GM12878 (cell line): ENCODE data around the gene PTPRN2. TPM values are rescaled to one million over a fixed set of nuclear protein-coding genes. Genes with fewer than 3 reads are reported as not detected.

Source experiments
- ATAC-seq: fragments of 200-7000 bp; cut with Tn5 transposase; 3 replicates; pipeline ENCODE4 v1.9.1; 2020; ENCODE audit warnings: mild to moderate bottlenecking, moderate library complexity
- BruUV-seq: library from RNA; stranded (reverse); fragments of 400-500 nt; replicated peaks from 2 replicates; lab custom pipeline; 2021; lab: Mats Ljungman, UMichigan
- CTCF ChIA-PET: fragments of 300-600 bp; sonication (Branson Sonifier 250); formaldehyde crosslinking; extraction: SDS; loops from one replicate; lab custom pipeline; 2021; ENCODE audit warnings: inconsistent platforms; lab: Yijun Ruan, JAX
- POLR2A ChIA-PET: fragments of 350-600 bp; formaldehyde crosslinking; extraction: SDS; loops from one replicate; lab custom pipeline; 2021; ENCODE audit warnings: inconsistent platforms; lab: Charles Lee
- RAD21 ChIA-PET: fragments of 300-600 bp; sonication (Branson Sonifier 250); formaldehyde crosslinking; loops from one replicate; lab custom pipeline; 2023; ENCODE audit warnings: antibody characterized with exemption; ENCODE audit not compliant: unreplicated experiment; lab: Charles Lee
- SMC1A ChIA-PET: fragments of 300-600 bp; sonication (Branson Sonifier 250); formaldehyde crosslinking; loops from one replicate; lab custom pipeline; 2023; ENCODE audit not compliant: unreplicated experiment, uncharacterized antibody; lab: Charles Lee
- DNase-seq: peaks from one replicate; pipeline ENCODE4 v3.0.0-alpha.2; 2011; ENCODE audit warnings: low read depth, low spot score
- FAIRE-seq: peaks from 3 replicates; lab custom pipeline; 2011; peaks lifted over from hg19 to GRCh38; lab: Jason Lieb, UNC
- H2AFZ ChIP-seq: 2 replicates; pipeline ENCODE4 v1.6.0; 2011; ENCODE audit warnings: low read depth, low read length, control low read depth; ENCODE audit not compliant: control insufficient read depth
- H3K27ac ChIP-seq: 2 replicates; pipeline ENCODE4 v1.5.1; 2011; ENCODE audit warnings: control low read depth; ENCODE audit not compliant: control insufficient read depth, insufficient read depth
- H3K27me3 ChIP-seq, 2 experiments: replicated peaks in 1 of 2; 2 replicates each; pipeline versions ENCODE4 v1.6.0 to v1.6.1; 2011; ENCODE audit warnings: low read length in 1 of 2; ENCODE audit not compliant: control insufficient read depth in 2 of 2, insufficient read depth in 2 of 2
- H3K36me3 ChIP-seq, 2 experiments: 2 replicates each; pipeline ENCODE4 v1.5.1; 2011; ENCODE audit warnings: low read length in 1 of 2; ENCODE audit not compliant: control insufficient read depth in 2 of 2, insufficient read depth in 2 of 2
- H3K4me1 ChIP-seq: 2 replicates; pipeline ENCODE4 v1.6.1; 2011; ENCODE audit warnings: mild to moderate bottlenecking, low read length, moderate library complexity, mixed read lengths; ENCODE audit not compliant: control insufficient read depth, insufficient read depth
- H3K4me2 ChIP-seq: 2 replicates; pipeline ENCODE4 v1.6.0; 2011; ENCODE audit warnings: control low read depth; ENCODE audit not compliant: control insufficient read depth, insufficient read depth
- H3K4me3 ChIP-seq: fragments of 200-600 bp; sonication (generic); 2 replicates; pipeline ENCODE4 v1.5.1; 2016
- H3K79me2 ChIP-seq: 2 replicates; pipeline ENCODE4 v1.6.0; 2011; ENCODE audit warnings: low read length; ENCODE audit not compliant: control insufficient read depth, insufficient read depth
- H3K9ac ChIP-seq: 2 replicates; pipeline ENCODE4 v1.8.0; 2011; ENCODE audit warnings: low read length, control low read depth, mixed read lengths; ENCODE audit not compliant: control insufficient read depth, insufficient read depth
- H3K9me3 ChIP-seq: replicated peaks from 3 replicates; pipeline ENCODE4 v1.5.1; 2011; ENCODE audit warnings: mild to moderate bottlenecking, low read length; ENCODE audit not compliant: control insufficient read depth, insufficient read depth
- H4K20me1 ChIP-seq: 2 replicates; pipeline ENCODE4 v1.6.0; 2011; ENCODE audit not compliant: control insufficient read depth, insufficient read depth
- ATF7 ChIP-seq: fragments of 450-650 bp; IDR thresholded peaks from 2 replicates; pipeline ENCODE4 v1.6.1; 2016; ENCODE audit warnings: low read depth, mild to moderate bottlenecking
- BACH1 ChIP-seq: fragments of 450-650 bp; IDR thresholded peaks from 2 replicates; pipeline ENCODE4 v1.6.1; 2017; ENCODE audit warnings: mild to moderate bottlenecking, borderline replicate concordance
- HDAC2 ChIP-seq: fragments of 200-600 bp; sonication (generic); IDR thresholded peaks from 2 replicates; pipeline ENCODE4 v1.6.1; 2017
- NBN ChIP-seq: fragments of 450-650 bp; IDR thresholded peaks from 2 replicates; pipeline ENCODE4 v1.6.1; 2016
- NFXL1 ChIP-seq: fragments of 450-650 bp; IDR thresholded peaks from 2 replicates; pipeline ENCODE4 v1.6.1; 2017; ENCODE audit warnings: antibody characterized with exemption, mild to moderate bottlenecking, borderline replicate concordance
- NFYA ChIP-seq: IDR thresholded peaks from 2 replicates; pipeline ENCODE4 v1.6.1; 2011; ENCODE audit warnings: low read depth, mild to moderate bottlenecking, low read length, improper control_type of control experiment, borderline replicate concordance
- NRF1 ChIP-seq: conservative IDR thresholded peaks from 2 replicates; pipeline ENCODE4 v1.6.1; 2011; ENCODE audit warnings: mild to moderate bottlenecking, low read depth, low read length, improper control_type of control experiment
- POLR2AphosphoS2 ChIP-seq: IDR thresholded peaks from 2 replicates; pipeline ENCODE4 v1.6.1; 2011; ENCODE audit warnings: low read depth, mild to moderate bottlenecking, low read length, improper control_type of control experiment, moderate library complexity
- SREBF2 ChIP-seq: IDR thresholded peaks from 2 replicates; pipeline ENCODE4 v1.6.1; 2012; ENCODE audit warnings: mild to moderate bottlenecking, low read length
- STAT1 ChIP-seq: fragments of 450-650 bp; conservative IDR thresholded peaks from 2 replicates; pipeline ENCODE4 v1.6.1; 2014; ENCODE audit warnings: antibody characterized with exemption, mild to moderate bottlenecking
- ZNF207 ChIP-seq: fragments of 450-650 bp; IDR thresholded peaks from 2 replicates; pipeline ENCODE4 v1.6.1; 2014; ENCODE audit warnings: antibody characterized with exemption, mild to moderate bottlenecking, borderline replicate concordance
- WGBS: methylation state at CpG from one replicate; pipeline ENCODE4 v1.1.6; 2016; ENCODE audit warnings: low lambda C conversion rate; ENCODE audit not compliant: insufficient replicate concordance, insufficient coverage; ENCODE audit errors: missing lambda C conversion rate; 5-methylcytosine and 5-hydroxymethylcytosine counted together
- in situ Hi-C: fragments of 300-500 bp; cut with MboI; formaldehyde crosslinking; loops from 9 replicates; pipeline ENCODE4 v1.14.3; 2018; ENCODE audit warnings: mixed read lengths
- intact Hi-C: fragments of 100-400 bp; cut with micrococcal nuclease; formaldehyde crosslinking; loops from one replicate; pipeline ENCODE4 v1.14.2; 2022; ENCODE audit not compliant: unreplicated experiment
- polyA plus RNA-seq, 11 experiments: library from polyadenylated mRNA; depleted of rRNA in 4 of 11; unstranded in 6 of 11; stranded (reverse) in 5 of 11; fragments of >200 nt; fragmentation: Nextera tagmentation in 4 of 11; fragmentation: Illumina TruSeq in 1 of 11; extraction: Ambion mirVana in 4 of 11; extraction: Trizol in 1 of 11; gene quantifications; 1 replicate in 1 of 11; 2 replicates in 10 of 11; pipeline versions ENCODE4 v1.2.1 to v1.2.3, GENCODE V29; 2011 to 2016; ENCODE audit warnings: inconsistent platforms in 2 of 11, missing spikeins in 2 of 11, low read depth in 1 of 11
- total RNA-seq, 4 experiments: library from RNA; depleted of rRNA in 3 of 4; stranded (reverse); fragments of >200 nt in 3 of 4; fragmentation: Illumina TruSeq in 1 of 4; extraction: Trizol in 1 of 4; gene quantifications; 2 replicates each; pipeline versions ENCODE4 v1.2.1 to v1.2.3, GENCODE V29; 2013 to 2021
- TF ChIP-seq, protein P1 (sequence below): fragments of 450-650 bp; IDR thresholded peaks from 2 replicates; pipeline ENCODE4 v1.6.1; 2017; ENCODE audit warnings: low read depth, mild to moderate bottlenecking, moderate library complexity
- TF ChIP-seq, protein P2 (sequence below): fragments of 450-650 bp; IDR thresholded peaks from 2 replicates; pipeline ENCODE4 v1.6.1; 2017; ENCODE audit warnings: mild to moderate bottlenecking, moderate library complexity
- TF ChIP-seq, protein P3 (sequence below): IDR thresholded peaks from 2 replicates; pipeline ENCODE4 v1.6.1; 2012; ENCODE audit warnings: low read length, inconsistent platforms

Gene PTPRN2
- total and polyA plus RNA-seq, 10 of the 15 experiments (the other 5 are each of a cell fraction or from before 2014, with no cell fraction given) = 5.4 TPM; not detected in 9

GRCh38 chr7:157644946-157645345, 942.7 kb downstream of the PTPRN2 start:
- no TSS peak for BruUV-seq
- FAIRE-seq = no peak
- CTCF ChIA-PET = no interaction called here

More at GRCh38 chr7:157644946-157645345, 942.7 kb downstream of the PTPRN2 start:
- no peaks in the 10 kb centered on the region for H3K36me3 ChIP-seq
- H3K27ac ChIP-seq = no peak overlapping the region
- no peaks in the 10 kb centered on the region for H3K79me2 ChIP-seq
- ChIA-PET SMC1A (no interaction called here), RAD21 (no interaction called here), POLR2A (no interaction called here)
- WGBS = 31% methylated on average over 12 of the region's 12 CpGs
- no peaks in the 10 kb centered on the region for H4K20me1 ChIP-seq
- H3K9ac ChIP-seq = no peak overlapping the region
- ATAC-seq = no peak
- in situ Hi-C loops (no loop called here), intact Hi-C loops (no loop called here)
- H3K4me3 ChIP-seq = no peak overlapping the region
- H2AFZ ChIP-seq = no peak overlapping the region
- H3K9me3 ChIP-seq = peaks cover 1% of the 10 kb centered on the region; the same call in 2 of the 3 replicates
- no peaks in the 10 kb centered on the region for H3K27me3 ChIP-seq
- H3K4me2 ChIP-seq = no peak overlapping the region
- no peak for DNase-seq
- H3K4me1 ChIP-seq = no peaks in the 10 kb centered on the region
- TF ChIP-seq HDAC2 (no peak), NBN (no peak), NFXL1 (no peak), STAT1 (no peak), NRF1 (no peak), BACH1 (no peak), SREBF2 (no peak), ZNF207 (no peak), POLR2AphosphoS2 (no peak), NFYA (no peak), ATF7 (no peak)
- TF ChIP-seq, protein P1, sequence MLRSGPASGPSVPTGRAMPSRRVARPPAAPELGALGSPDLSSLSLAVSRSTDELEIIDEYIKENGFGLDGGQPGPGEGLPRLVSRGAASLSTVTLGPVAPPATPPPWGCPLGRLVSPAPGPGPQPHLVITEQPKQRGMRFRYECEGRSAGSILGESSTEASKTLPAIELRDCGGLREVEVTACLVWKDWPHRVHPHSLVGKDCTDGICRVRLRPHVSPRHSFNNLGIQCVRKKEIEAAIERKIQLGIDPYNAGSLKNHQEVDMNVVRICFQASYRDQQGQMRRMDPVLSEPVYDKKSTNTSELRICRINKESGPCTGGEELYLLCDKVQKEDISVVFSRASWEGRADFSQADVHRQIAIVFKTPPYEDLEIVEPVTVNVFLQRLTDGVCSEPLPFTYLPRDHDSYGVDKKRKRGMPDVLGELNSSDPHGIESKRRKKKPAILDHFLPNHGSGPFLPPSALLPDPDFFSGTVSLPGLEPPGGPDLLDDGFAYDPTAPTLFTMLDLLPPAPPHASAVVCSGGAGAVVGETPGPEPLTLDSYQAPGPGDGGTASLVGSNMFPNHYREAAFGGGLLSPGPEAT = no peak
- TF ChIP-seq, protein P2, sequence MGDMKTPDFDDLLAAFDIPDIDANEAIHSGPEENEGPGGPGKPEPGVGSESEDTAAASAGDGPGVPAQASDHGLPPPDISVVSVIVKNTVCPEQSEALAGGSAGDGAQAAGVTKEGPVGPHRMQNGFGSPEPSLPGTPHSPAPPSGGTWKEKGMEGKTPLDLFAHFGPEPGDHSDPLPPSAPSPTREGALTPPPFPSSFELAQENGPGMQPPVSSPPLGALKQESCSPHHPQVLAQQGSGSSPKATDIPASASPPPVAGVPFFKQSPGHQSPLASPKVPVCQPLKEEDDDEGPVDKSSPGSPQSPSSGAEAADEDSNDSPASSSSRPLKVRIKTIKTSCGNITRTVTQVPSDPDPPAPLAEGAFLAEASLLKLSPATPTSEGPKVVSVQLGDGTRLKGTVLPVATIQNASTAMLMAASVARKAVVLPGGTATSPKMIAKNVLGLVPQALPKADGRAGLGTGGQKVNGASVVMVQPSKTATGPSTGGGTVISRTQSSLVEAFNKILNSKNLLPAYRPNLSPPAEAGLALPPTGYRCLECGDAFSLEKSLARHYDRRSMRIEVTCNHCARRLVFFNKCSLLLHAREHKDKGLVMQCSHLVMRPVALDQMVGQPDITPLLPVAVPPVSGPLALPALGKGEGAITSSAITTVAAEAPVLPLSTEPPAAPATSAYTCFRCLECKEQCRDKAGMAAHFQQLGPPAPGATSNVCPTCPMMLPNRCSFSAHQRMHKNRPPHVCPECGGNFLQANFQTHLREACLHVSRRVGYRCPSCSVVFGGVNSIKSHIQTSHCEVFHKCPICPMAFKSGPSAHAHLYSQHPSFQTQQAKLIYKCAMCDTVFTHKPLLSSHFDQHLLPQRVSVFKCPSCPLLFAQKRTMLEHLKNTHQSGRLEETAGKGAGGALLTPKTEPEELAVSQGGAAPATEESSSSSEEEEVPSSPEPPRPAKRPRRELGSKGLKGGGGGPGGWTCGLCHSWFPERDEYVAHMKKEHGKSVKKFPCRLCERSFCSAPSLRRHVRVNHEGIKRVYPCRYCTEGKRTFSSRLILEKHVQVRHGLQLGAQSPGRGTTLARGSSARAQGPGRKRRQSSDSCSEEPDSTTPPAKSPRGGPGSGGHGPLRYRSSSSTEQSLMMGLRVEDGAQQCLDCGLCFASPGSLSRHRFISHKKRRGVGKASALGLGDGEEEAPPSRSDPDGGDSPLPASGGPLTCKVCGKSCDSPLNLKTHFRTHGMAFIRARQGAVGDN = no peak
- TF ChIP-seq, protein P3, sequence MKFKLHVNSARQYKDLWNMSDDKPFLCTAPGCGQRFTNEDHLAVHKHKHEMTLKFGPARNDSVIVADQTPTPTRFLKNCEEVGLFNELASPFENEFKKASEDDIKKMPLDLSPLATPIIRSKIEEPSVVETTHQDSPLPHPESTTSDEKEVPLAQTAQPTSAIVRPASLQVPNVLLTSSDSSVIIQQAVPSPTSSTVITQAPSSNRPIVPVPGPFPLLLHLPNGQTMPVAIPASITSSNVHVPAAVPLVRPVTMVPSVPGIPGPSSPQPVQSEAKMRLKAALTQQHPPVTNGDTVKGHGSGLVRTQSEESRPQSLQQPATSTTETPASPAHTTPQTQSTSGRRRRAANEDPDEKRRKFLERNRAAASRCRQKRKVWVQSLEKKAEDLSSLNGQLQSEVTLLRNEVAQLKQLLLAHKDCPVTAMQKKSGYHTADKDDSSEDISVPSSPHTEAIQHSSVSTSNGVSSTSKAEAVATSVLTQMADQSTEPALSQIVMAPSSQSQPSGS = no peak
